HG03565 (cell line): ENCODE results near the gene LRRC39.

Experiments used
- ATAC-seq: cut with Tn5 transposase; IDR thresholded peaks from one replicate; pipeline ENCODE4 v1.9.1; 2021; ENCODE audit warnings: mild to moderate bottlenecking, moderate library complexity; ENCODE audit not compliant: unreplicated experiment

Gene LRRC39

DNA sequence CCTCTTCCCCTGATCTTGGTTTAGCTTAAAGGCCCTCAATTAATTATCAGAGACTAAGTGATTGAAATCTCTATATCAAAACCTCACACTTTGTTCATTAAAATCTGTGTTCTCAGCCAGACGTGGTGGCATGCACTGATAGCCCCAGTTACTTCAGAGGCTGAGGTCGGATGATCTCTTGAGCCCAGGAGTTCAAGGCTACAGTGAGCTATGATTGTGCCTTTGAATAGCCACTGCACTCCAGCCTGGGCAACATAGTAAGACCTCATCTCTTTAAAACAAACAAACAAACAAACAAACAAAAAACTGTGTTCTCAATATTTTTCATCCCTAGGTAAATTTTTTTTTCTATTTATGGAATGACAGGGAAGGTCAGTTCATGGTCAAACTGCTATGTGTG, 26.4 kb downstream of the LRRC39 start:
- ATAC-seq, result no peak

DNA sequence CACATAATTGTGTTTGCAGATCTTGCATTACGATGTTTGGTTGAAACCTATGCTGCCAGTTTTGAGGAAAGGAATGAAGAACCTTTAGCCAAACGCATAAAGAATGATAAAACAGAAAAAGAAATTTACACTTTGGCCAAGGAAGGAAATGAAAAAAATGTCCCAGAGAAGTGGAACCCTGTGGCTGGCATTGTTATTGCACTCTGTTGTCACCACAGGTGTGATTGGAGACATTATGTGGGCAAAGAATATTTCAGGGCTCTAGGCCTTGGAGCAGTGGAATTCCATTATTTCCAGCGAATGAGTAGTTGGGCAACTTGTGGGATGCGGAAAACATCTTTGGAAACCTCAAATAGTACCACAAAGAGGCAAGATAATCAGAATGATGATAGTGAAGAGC, 30.2 kb downstream of the LRRC39 start:
- ATAC-seq, result no peak

DNA sequence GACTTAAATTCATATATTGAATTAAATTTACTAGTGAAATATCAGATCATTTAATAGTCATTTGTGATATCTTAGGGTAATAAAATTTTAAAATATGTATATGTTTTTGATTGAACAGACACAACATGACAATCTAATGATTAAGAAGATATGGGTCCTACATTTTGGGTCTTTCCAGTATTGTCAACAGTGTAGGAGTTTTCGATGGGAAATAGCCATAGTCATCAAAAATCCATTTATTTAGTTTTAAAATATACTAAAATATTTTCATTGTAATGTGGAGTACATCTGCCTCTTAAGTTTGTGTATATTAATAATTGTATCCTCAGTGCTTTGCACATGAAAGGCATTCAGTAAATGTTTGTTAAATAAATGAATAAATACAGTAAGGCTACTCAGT, 31.1 kb downstream of the LRRC39 start:
- ATAC-seq, result no peak

- ATAC-seq, result no peak
These were observed 32.9 kb downstream of the LRRC39 start for GRCh38 chr1:100145116-100145515.

- no peak for ATAC-seq
These were observed 35.7 kb downstream of the LRRC39 start for GRCh38 chr1:100142343-100142742.

DNA sequence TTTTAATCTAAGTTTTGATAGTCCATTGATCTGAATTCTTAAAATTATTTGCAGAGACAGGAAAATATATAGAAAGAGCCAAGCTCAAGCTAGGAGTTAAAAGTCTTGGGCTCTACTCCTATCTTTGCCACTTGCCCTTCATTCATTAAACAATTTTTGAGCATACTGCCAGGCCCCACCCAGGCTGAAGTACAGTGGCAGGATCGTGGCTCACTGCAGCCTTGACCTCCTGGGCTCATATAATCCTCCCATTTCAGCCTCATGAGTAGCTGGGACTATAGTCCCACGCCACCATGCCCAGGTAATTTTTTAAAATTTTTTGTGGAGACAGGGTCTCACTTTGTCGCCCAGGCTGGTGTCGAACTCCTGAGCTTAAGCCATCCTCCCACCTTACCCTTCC, 36.9 kb downstream of the LRRC39 start:
- no peak for ATAC-seq

DNA sequence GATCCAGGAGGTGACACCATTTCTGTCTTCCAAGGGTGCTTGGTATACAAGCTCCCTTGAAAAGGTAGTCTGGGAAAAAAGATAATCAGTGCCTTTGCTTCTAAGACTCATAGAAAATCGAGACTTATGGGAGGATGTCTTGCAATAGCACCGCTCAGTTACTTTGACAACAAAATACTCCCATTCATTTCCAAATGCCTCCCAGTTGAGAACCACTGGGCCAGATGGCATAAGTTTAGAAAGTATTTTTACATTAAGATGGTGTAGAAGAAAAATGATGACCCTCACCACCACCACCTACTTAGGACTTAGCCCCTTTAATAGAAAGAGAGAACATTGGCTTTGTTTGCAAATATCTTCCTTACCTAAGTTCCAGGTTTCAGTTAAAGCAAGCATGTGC, 40.5 kb downstream of the LRRC39 start:
- no peak for ATAC-seq

DNA sequence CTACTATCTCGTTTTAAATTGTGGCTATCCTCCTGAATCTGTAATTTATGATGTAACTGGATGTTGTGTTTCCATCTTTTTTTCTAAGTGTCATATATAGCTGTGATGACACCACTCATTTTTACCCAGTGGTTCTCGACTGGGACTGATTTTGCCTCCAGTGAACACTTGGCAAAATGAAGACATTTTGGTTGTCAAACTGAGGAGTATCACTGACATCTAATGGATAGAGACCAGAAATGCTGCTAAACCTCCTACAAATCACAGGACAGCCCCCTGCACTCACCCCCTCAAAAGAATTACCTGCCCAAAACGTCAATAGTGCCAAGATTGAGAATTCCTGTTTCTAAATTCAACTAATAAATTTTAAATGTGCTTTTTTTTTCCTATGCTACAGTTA, 43.2 kb downstream of the LRRC39 start:
- ATAC-seq, result no peak

- peak; percentile 84 for ATAC-seq
These were observed 45.2 kb downstream of the LRRC39 start, which contains the start of the genes SASS6 and TRMT13 for GRCh38 chr1:100132566-100133477. SASS6 (minus strand) TSS chr1:100132930; CDS start chr1:100132814, 116 bp downstream. TRMT13 (plus strand) TSS chr1:100133163; CDS start chr1:100133169, 6 bp downstream.

GRCh38 chr1:100131623-100132022, 46.4 kb downstream of the LRRC39 start:
- ATAC-seq, result no peak

- no peak for ATAC-seq
These were observed 47.4 kb downstream of the LRRC39 start for GRCh38 chr1:100130552-100131077.

DNA sequence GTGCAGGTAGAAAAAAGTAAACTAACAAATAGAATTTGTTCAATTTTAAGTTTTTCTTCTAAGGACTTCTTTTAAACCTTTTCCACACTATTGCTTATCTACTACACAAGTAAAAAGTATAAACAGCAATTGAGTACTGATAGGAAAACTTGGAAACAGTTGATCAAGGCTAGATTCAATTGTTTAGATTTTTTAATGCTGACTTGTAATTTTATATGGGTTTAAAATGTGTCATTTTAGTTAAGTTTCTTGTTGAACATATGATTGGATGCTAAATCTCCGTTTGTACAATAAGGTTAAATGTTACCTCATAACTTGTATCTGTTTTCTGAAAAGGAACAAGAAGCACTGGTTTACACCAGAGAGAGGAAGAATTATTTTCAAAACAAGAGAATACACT, 50.8 kb downstream of the LRRC39 start:
- ATAC-seq, result no peak

- no peak for ATAC-seq
These were observed 55.9 kb downstream of the LRRC39 start for GRCh38 chr1:100122177-100122576.

DNA sequence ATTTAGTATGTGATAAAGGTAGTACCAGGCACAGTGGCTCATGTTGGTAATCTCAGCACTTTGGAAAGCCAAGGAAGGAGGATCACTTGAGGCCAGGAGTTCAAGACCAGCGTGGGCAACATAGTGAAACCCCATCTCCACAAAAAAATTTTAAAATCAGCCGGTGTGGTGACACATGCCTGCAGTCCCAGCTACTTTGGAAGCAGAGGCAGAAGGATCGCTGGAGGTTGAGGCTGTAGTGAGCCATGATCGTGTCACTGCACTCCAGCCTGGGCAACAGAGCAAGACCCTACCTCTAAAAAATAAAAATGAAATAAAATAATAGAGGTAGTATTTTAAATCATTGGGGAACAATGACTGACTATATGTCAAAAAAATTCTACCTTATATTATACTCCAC, 62.5 kb downstream of the LRRC39 start:
- ATAC-seq, result no peak

- no peak for ATAC-seq
These were observed 68.4 kb downstream of the LRRC39 start for GRCh38 chr1:100109554-100110066.

GRCh38 chr1:100107696-100108095, 70.4 kb downstream of the LRRC39 start:
- no peak for ATAC-seq

GRCh38 chr1:100101564-100101963, 76.5 kb downstream of the LRRC39 start:
- no peak for ATAC-seq

DNA sequence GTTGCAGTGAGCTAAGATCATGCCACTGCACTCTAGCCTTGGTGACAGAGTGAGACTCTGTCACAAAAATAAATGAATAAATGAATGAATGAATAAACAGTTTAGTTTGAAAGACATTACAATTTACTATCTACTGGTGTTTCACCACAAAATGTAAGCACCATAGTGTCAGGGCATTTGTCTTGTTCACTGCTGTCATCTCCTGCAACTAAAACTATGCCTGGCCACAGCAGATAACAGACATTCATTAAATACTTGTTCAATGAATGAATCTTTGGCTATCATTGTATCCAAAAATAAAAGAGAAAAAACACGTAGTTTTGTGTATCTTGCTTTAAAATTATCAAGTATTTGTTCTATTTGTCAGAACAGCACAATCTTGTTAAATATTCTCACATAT, 77.9 kb downstream of the LRRC39 start:
- no peak for ATAC-seq
